Activated T-helper 2 cell treated with anti-CD3 and anti-CD28 coated beads, Interferon-gamma antibody, Interleukin-2, Interleukin-4, amounts not matched to agents 10 μg/mL and 5 μg/mL and 100 μg/mL, durations not matched to agents 14 hours and 24 hours and 36 hours (primary cell): ENCODE results near the gene TUT4. TPM values are rescaled to one million over a fixed set of nuclear protein-coding genes. Genes with fewer than 3 reads are reported as not detected.

ENCODE experiments used
- DNase-seq: peaks from one replicate; pipeline ENCODE4 v3.0.0; 2021; ENCODE audit warnings: low spot score
- H3K27ac Mint-ChIP-seq: one replicate; pipeline ENCODE4 v1.8.0; 2021; ENCODE audit warnings: mixed read lengths
- H3K27me3 Mint-ChIP-seq: one replicate; pipeline ENCODE4 v1.8.0; 2021; ENCODE audit warnings: low read depth, mixed read lengths
- H3K36me3 Mint-ChIP-seq: one replicate; pipeline ENCODE4 v1.8.0; 2021; ENCODE audit warnings: low read depth, mixed read lengths
- H3K4me1 Mint-ChIP-seq: one replicate; pipeline ENCODE4 v1.8.0; 2021; ENCODE audit warnings: low read depth, mixed read lengths
- H3K4me3 Mint-ChIP-seq: one replicate; pipeline ENCODE4 v1.8.0; 2021; ENCODE audit warnings: low read depth, mild to moderate bottlenecking, moderate library complexity, mixed read lengths
- H3K9me3 Mint-ChIP-seq: one replicate; pipeline ENCODE4 v1.8.0; 2021; ENCODE audit warnings: mixed read lengths
- intact Hi-C: fragments of 100-400 bp; cut with micrococcal nuclease; formaldehyde crosslinking; loops from one replicate; pipeline ENCODE4 v1.15.1; 2023
- total RNA-seq: library from RNA; stranded (reverse); gene quantifications from 2 replicates; pipeline ENCODE4 v1.2.3, GENCODE V29; 2022

Gene TUT4
- total RNA-seq, 1 donor from 2014 or later = 63.1 TPM

DNA sequence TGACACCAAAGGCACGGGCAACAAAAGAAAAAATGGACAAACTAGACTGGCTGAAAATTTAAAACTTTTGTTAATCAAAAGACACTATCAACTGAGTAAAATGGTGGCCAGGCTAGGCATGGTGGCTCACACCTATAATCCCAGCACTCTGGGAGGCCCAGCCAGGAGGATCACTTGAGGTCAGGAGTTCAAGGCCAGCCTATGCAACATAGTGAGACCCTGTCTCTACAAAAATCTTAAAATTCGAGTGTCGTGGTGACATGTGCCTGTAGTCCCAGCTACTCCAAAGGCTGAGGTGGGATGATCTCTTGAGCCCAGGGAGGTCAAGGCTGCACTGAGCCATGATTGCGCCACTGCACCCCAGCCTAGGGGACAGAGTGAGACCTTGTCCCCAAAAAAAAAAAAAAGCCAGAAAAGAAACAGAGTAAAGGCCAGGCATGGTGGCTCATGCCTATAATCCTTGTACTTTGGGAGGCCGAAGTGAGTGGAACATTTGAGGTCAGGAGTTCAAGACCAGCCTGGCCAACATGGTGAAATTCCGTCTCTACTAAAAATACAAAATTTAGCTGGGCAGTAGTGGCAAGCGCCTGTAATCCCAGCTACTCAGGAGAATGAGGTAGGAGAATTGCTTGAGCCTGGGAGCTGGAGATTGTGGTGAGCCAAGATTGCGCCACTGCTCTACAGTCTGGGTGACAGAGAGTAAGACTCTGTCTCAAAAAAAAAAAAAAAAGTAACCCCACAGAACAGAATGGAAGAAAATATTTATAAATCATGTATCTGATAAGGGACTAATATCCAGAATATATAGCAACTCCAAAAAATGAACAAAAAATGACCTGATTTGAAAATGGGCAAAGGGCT lies 8.0 kb downstream of the TUT4 start:
- no peak for DNase-seq
- intact Hi-C loops = loop anchor here (5.0 kb wide), 1 partner anchor 132 kb away; no protein-coding TSS in a partner anchor
- Mint-ChIP-seq H3K36me3 (peaks cover 56% of the 10 kb centered on the region), H3K4me1 (peaks cover 18% of the 10 kb centered on the region), H3K27ac (no peak overlapping the region), H3K4me3 (no peak overlapping the region), H3K9me3 (peaks cover 31% of the 10 kb centered on the region), H3K27me3 (no peaks in the 10 kb centered on the region)

DNA sequence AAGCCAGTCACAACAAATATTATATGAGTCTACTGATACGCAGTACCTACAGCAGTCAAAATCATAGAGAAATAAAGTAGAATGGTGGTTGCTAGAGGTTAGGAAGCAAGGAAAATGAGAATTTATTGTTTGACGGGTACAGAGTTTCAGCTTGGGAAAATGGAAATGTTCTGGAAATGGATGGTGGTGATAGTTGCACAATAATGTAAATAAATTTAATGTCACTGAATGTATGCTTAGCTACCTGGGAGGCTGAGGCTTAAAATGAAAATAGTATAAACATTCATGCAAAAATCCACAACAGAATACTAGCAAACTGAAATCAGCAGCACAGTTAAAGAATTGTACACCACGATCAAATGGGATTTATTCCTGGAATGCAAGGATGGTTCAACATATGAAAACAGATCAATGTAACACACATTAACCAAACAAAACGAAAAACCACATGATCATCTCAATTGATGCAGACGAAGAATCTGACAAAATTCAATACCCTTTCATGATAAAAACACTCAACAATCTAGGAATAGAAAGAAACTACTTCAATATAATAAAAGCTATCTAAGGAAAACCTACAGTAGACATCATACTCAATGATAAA lies 10.7 kb downstream of the TUT4 start:
- H3K9me3 Mint-ChIP-seq = peaks cover 41% of the 10 kb centered on the region

DNA sequence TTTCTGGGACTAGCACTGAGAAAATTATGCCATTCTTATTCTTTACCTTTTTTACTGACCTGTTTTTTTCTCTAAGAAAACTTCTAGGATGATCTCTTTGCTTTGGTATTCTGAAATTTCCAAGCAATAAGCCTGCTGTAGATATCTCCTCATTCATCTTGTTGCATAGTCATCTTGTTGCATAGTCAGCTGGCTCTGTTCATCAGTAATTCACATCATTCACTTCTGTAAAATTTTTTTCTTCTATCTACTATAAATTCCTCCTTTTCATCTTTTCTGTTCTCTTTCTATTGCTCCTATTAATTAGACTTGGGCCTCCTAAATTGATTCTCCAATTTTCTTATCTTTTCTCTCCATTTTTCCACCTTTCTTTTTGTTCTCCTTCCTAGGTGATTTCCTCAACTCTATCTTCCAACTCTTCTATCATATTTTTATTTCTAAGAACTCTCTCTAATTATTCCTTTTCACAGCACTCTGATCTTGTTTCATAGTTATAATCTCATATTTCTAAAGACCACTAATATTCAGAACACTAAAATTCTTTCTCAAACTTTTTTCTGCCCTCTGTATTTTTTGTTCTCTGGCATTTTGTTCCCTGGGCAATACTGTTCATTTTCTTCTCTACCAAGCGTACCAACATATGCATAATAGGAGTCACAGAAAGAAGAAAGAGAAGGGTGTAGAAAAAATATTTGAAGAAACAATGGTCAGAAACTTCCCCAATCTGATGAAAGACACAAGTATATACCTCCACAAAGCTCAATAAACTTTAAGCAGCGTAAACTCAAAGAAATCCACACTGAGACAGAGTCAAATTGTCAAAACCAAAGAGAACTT lies 17.7 kb downstream of the TUT4 start:
- H3K4me1 Mint-ChIP-seq = peaks cover 22% of the 10 kb centered on the region
- peaks cover 28% of the 10 kb centered on the region for H3K9me3 Mint-ChIP-seq
- no peak overlapping the region for H3K4me3 Mint-ChIP-seq
- H3K36me3 Mint-ChIP-seq = peaks cover 45% of the 10 kb centered on the region
- intact Hi-C loops = no loop called here
- H3K27me3 Mint-ChIP-seq = no peaks in the 10 kb centered on the region
- no peak for DNase-seq
- no peak overlapping the region for H3K27ac Mint-ChIP-seq

More for the DNA sequence above, 10.7 kb downstream of the TUT4 start:
- DNase-seq = no peak
- Mint-ChIP-seq H3K4me3 (no peak overlapping the region), H3K36me3 (peaks cover 71% of the 10 kb centered on the region), H3K27ac (no peak overlapping the region), H3K4me1 (peaks cover 6% of the 10 kb centered on the region), H3K27me3 (no peaks in the 10 kb centered on the region)
- intact Hi-C loops = no loop called here

DNA sequence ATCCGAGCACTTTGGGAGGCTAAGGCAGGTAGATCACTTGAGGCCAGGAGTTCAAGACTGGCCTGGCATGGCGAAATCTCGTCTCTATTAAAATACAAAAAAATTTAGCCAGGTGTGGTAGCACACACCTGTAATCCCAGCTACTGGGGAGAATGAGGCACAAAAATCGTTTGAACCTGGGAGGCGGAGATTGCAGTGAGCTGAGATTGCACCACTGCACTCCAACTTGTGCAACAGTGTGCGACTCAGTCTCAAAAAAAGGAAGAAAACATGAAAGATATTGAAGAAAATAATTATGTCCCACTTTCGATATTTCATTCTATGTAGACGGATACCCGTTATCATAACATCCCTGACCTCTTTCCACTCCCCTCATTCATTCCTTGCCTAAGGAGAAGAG lies 19.2 kb downstream of the TUT4 start:
- Mint-ChIP-seq H3K27ac (no peak overlapping the region), H3K9me3 (peaks cover 22% of the 10 kb centered on the region), H3K4me3 (no peak overlapping the region), H3K36me3 (peaks cover 37% of the 10 kb centered on the region), H3K27me3 (no peaks in the 10 kb centered on the region), H3K4me1 (peaks cover 20% of the 10 kb centered on the region)
- no peak for DNase-seq
- intact Hi-C loops = no loop called here

DNA sequence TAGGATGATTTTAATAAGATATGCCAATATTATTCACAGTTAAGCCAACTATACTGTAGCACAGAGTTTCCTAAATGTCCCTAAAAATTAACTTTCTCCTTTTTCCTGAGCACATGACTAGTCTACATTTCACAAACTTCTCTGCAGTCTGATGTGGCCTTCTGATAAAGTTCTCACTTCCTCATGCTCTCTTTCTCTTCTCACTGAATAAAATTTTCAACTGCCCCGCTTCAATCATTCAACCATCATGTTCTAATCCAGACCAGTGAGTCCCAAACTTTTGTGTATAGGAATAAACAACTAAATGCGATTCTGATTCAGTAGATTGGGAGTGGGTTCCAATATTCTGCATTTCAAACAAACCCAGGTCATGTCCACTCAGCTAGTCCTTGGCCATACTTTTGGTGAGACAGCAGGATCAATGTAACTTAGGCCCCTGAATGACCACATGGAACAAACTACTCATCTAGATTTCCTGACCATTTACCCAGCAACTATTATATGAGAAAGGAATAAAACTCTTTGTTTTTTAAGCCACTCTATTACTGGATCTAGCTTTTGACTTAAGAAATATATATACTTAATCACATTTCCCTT lies 20.1 kb downstream of the TUT4 start:
- no peak for DNase-seq
- Mint-ChIP-seq H3K27me3 (no peaks in the 10 kb centered on the region), H3K27ac (no peak overlapping the region), H3K9me3 (peaks cover 22% of the 10 kb centered on the region), H3K36me3 (peaks cover 34% of the 10 kb centered on the region), H3K4me1 (peaks cover 19% of the 10 kb centered on the region), H3K4me3 (no peak overlapping the region)
- intact Hi-C loops = no loop called here

DNA sequence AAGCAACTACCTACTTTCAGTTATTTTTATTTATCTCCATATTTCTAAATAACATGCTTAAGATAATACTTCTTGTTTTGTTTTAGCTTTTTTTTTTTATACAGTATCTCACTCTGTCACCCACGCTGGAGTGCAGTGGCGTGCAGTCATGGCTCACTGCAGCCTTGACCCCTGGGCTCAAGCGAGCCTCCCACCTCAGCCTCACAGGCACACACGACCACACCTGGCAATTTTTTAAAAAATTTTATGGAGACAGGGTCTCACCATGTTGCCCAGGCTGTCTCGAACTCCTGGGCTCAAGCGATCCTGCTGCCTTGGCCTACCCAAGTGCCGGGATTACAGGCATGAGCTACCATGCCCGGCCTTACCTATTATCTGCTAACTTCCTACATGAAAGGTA lies 20.6 kb downstream of the TUT4 start:
- H3K4me3 Mint-ChIP-seq = no peak overlapping the region
- no peak overlapping the region for H3K27ac Mint-ChIP-seq
- peaks cover 35% of the 10 kb centered on the region for H3K36me3 Mint-ChIP-seq
- intact Hi-C loops = no loop called here
- peaks cover 18% of the 10 kb centered on the region for H3K9me3 Mint-ChIP-seq
- H3K27me3 Mint-ChIP-seq = no peaks in the 10 kb centered on the region
- peaks cover 19% of the 10 kb centered on the region for H3K4me1 Mint-ChIP-seq
- DNase-seq = no peak

DNA sequence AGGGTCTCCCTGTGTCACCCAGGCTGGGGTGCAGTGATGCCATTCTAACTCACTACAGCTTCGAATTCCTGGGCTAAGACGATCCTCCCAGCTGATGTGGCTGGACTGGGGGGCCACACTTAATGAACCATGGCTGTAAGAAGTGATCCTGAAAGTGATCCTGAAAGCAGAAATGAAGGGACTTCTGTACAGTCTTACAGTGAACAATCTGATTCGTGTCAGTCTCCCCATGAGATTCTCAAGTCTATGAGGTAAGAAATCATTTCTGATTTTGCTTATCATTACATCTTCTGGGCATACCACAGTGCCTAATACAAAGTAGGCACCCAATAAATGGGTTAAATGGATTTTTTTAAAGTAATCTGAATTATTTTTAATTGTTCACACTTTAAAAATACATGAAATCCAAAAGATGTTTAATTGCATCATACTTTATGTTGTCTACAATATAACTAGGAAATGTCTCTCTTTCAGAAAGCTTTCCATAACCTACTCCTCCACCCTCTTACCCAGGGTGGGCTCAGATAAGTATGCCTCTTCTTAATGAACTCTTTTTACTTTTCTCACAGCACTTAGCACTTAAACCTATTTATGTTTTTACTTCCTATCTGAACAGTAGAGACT lies 21.5 kb downstream of the TUT4 start:
- intact Hi-C loops = no loop called here

DNA sequence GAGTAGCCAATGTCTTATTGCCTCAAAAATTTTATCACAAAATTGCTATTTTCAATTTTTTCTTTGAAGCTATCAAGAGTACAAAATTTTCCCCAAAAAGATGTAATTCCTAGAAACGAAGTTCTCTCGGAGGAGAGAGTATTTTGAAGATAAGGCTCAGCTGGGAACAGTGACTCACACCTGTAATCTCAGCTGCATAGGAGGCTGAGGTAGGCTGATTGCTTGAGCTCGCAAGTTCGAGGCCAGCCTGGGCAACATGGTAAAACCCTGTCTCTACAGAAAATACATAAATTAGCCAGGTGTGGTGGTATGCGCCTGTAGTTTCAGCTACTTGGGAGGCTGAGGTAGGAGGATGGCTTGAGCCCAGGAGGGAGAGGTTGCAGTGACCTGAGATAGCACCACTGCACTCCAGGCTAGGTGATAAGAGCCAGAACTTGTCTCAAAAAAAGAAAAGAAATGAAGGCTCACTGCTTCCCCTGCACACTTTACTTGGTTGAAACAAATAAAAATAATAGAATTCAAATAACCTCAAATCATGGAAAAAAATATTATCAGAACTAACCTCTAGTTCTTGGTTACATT lies 22.2 kb downstream of the TUT4 start:
- intact Hi-C loops = no loop called here
- H3K4me3 Mint-ChIP-seq = no peak overlapping the region

More for the DNA sequence above, 21.5 kb downstream of the TUT4 start:
- Mint-ChIP-seq H3K36me3 (peaks cover 32% of the 10 kb centered on the region), H3K4me1 (peaks cover 19% of the 10 kb centered on the region), H3K27ac (no peak overlapping the region), H3K27me3 (no peaks in the 10 kb centered on the region), H3K9me3 (peaks cover 16% of the 10 kb centered on the region), H3K4me3 (no peak overlapping the region)
- DNase-seq = no peak

DNA sequence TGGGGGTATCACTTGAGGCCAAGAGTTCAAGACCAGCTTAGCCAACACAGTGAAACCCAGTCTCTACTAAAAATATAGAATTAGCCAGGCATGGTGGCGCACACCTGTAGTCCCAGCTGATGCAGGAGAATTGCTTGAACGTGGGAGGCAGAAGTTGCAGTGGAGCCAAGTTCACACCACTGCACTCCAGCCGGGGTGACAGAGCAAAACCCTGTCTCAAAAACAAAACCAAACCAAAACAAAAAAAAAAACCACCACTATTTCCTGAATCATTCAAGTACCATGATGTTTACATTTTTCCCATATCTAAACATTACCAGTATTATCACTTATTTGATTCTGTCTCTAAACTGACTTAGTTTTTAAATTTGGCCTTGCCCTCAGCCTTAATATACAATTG lies 29.5 kb downstream of the TUT4 start:
- peaks cover 27% of the 10 kb centered on the region for H3K36me3 Mint-ChIP-seq
- H3K27ac Mint-ChIP-seq = no peak overlapping the region
- H3K4me1 Mint-ChIP-seq = peaks cover 26% of the 10 kb centered on the region
- DNase-seq = no peak
- intact Hi-C loops = loop anchor here (1.0 to 10.0 kb wide), 3 partner anchors 28 to 379 kb away; partner anchors contain the start of gene ZFYVE9
- no peaks in the 10 kb centered on the region for H3K27me3 Mint-ChIP-seq
- no peak overlapping the region for H3K4me3 Mint-ChIP-seq
- H3K9me3 Mint-ChIP-seq = no peaks in the 10 kb centered on the region

More for the DNA sequence above, 22.2 kb downstream of the TUT4 start:
- peaks cover 29% of the 10 kb centered on the region for H3K36me3 Mint-ChIP-seq
- no peak for DNase-seq
- no peaks in the 10 kb centered on the region for H3K27me3 Mint-ChIP-seq
- peaks cover 19% of the 10 kb centered on the region for H3K4me1 Mint-ChIP-seq
- no peak overlapping the region for H3K27ac Mint-ChIP-seq
- H3K9me3 Mint-ChIP-seq = peaks cover 10% of the 10 kb centered on the region

DNA sequence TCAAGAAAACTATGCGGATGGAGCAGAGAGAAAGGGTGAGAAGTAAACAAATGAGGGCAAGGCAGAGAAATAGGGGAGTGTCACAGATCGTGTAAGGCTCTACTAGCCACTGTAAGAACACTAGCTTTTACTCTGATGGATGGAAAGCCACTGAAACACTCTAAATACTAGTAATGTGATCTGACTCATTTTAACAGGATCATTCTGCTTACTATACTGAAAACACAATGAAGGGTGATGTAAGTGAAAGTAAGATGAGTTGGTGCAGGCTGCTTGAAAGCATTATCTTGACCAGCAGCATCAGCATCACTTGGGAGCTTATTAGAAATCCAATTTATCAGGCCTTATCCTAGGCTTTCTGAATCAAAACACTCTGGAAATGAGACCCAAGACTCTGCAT lies 32.7 kb downstream of the TUT4 start:
- Mint-ChIP-seq H3K27me3 (no peaks in the 10 kb centered on the region), H3K36me3 (peaks cover 25% of the 10 kb centered on the region), H3K27ac (peak overlapping the region; percentile 38), H3K4me1 (peaks cover 37% of the 10 kb centered on the region), H3K4me3 (no peak overlapping the region), H3K9me3 (no peaks in the 10 kb centered on the region)
- DNase-seq = no peak
- intact Hi-C loops = loop anchor here (10.0 kb wide), 2 partner anchors 95 to 375 kb away; partner anchors contain the start of gene ZFYVE9

DNA sequence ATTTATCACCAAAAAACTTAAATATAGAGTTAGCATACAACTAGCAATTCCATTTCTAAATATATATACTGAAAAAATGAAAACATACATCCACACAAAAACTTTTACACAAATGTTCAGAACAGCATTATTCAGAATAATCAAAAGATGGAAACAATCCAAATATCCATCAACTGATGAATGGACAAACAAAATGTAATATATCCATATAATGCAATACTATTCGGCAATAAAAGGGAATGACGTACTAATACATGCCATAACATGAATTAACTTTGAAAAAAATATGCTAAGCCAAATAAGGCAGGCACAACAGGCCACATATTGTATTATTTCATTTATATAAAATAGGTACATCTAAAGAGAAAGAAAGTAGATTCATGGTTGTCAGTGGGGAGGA lies 33.9 kb downstream of the TUT4 start:
- peaks cover 33% of the 10 kb centered on the region for H3K4me1 Mint-ChIP-seq
- H3K9me3 Mint-ChIP-seq = no peaks in the 10 kb centered on the region
- no peak overlapping the region for H3K27ac Mint-ChIP-seq
- intact Hi-C loops = no loop called here
- DNase-seq = no peak
- no peaks in the 10 kb centered on the region for H3K27me3 Mint-ChIP-seq
- peaks cover 21% of the 10 kb centered on the region for H3K36me3 Mint-ChIP-seq
- no peak overlapping the region for H3K4me3 Mint-ChIP-seq
